GM12891 (cell line): Measurements from ENCODE around the gene CASP10.

ENCODE experiments used
- PAX5 ChIP-seq: IDR thresholded peaks from 2 replicates; pipeline ENCODE4 v1.6.1; 2011; ENCODE audit warnings: low read length, moderate library complexity, mild to moderate bottlenecking; ENCODE audit not compliant: insufficient read depth, severe bottlenecking
- POLR2A ChIP-seq: IDR thresholded peaks from 2 replicates; pipeline ENCODE4 v1.6.1; 2011; ENCODE audit warnings: low read depth, low read length, control low read depth
- POLR2AphosphoS5 ChIP-seq: IDR thresholded peaks from 2 replicates; pipeline ENCODE4 v1.6.1; 2011; ENCODE audit warnings: low read depth, low read length, control low read depth
- POU2F2 ChIP-seq: IDR thresholded peaks from 2 replicates; pipeline ENCODE4 v1.6.1; 2011; ENCODE audit warnings: low read depth, mild to moderate bottlenecking, control low read depth, low read length, moderate library complexity
- SPI1 ChIP-seq: IDR thresholded peaks from 2 replicates; pipeline ENCODE4 v1.6.1; 2011; ENCODE audit warnings: low read depth, low read length, control low read depth
- TAF1 ChIP-seq: IDR thresholded peaks from 2 replicates; pipeline ENCODE4 v1.6.1; 2011; ENCODE audit warnings: low read depth, low read length, control low read depth

DNA sequence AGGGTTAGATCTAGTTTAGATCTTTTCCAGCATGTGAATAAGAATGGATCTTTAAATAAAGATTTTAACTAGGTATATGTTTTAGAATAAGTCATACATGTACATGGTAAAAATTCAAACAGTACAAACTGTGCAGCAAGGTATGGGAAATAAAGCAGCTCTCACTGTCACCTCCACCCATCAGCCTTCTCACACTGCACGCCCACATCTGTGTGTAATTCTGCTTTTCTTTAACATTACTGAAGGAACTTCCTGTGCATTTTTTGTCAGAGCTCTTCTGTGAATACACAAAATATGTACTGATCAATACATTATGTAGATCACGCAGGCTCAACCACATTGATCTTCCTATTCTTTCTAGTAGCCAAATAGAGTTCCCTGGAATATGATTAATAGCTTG, 80.8 kb downstream of the CASP10 start:
- TF ChIP-seq POLR2A (no peak), SPI1 (no peak), POLR2AphosphoS5 (0 out of 2 replicates have a peak, but pooled peaks have one; percentile 22), TAF1 (no peak), POU2F2 (0 out of 2 replicates have a peak, but pooled peaks have one; percentile 30), PAX5 (no peak)
